Neuronal stem cell (in vitro differentiated cells): ENCODE data around the gene AUP1.

Source experiments
- DNase-seq: peaks from one replicate; pipeline ENCODE4 v3.0.0-alpha.2; 2013; ENCODE audit warnings: low spot score
- H2AFZ ChIP-seq: one replicate; pipeline ENCODE4 v1.6.1; 2013; ENCODE audit warnings: mild to moderate bottlenecking, low read length, inconsistent platforms
- H2AK5ac ChIP-seq: 2 replicates; pipeline ENCODE4 v1.6.1; 2013; ENCODE audit warnings: low read depth, mild to moderate bottlenecking, inconsistent platforms, low read length, moderate library complexity, mixed read lengths
- H2BK120ac ChIP-seq: 2 replicates; pipeline ENCODE4 v1.6.1; 2013; ENCODE audit warnings: low read depth, mild to moderate bottlenecking, inconsistent platforms, low read length, moderate library complexity, mixed read lengths
- H2BK12ac ChIP-seq: one replicate; pipeline ENCODE4 v1.6.1; 2013; ENCODE audit warnings: low read length, inconsistent platforms
- H2BK15ac ChIP-seq: 2 replicates; pipeline ENCODE4 v1.6.1; 2013; ENCODE audit warnings: mild to moderate bottlenecking, low read length, inconsistent platforms, mixed read lengths
- H2BK5ac ChIP-seq: one replicate; pipeline ENCODE4 v1.6.1; 2013; ENCODE audit warnings: inconsistent platforms, mild to moderate bottlenecking, low read length, moderate library complexity
- H3K14ac ChIP-seq: one replicate; pipeline ENCODE4 v1.6.1; 2013; ENCODE audit warnings: low read length, inconsistent platforms
- H3K18ac ChIP-seq: 2 replicates; pipeline ENCODE4 v1.6.1; 2013; ENCODE audit warnings: low read length, inconsistent platforms
- H3K23ac ChIP-seq: 2 replicates; pipeline ENCODE4 v1.6.1; 2013; ENCODE audit warnings: low read depth, mild to moderate bottlenecking, mixed read lengths, low read length, inconsistent platforms; ENCODE audit not compliant: poor library complexity
- H3K27ac ChIP-seq: replicated peaks from 3 replicates; pipeline ENCODE4 v1.5.1; 2013; ENCODE audit warnings: low read length, inconsistent platforms
- H3K27me3 ChIP-seq, 3 experiments: 2 replicates each; pipeline ENCODE4 v1.6.1; 2013; ENCODE audit warnings: low read length in 3 of 3, mild to moderate bottlenecking in 2 of 3, inconsistent platforms in 1 of 3, low read depth in 1 of 3, mixed read lengths in 1 of 3, moderate library complexity in 1 of 3; ENCODE audit not compliant: control insufficient read depth in 3 of 3, insufficient read depth in 3 of 3
- H3K36me3 ChIP-seq, 2 donors: replicated peaks in 1 of 2; 2 replicates each; pipeline ENCODE4 v1.6.1; 2013; ENCODE audit warnings: low read length in 2 of 2; ENCODE audit not compliant: control insufficient read depth in 2 of 2, insufficient read depth in 2 of 2
- H3K4ac ChIP-seq: 2 replicates; pipeline ENCODE4 v1.6.1; 2013; ENCODE audit warnings: inconsistent platforms, mild to moderate bottlenecking, low read length, moderate library complexity
- H3K4me1 ChIP-seq, 2 donors: 1 replicate in 1 of 2; 2 replicates in 1 of 2; pipeline ENCODE4 v1.6.1; 2013; ENCODE audit warnings: low read length in 2 of 2, low read depth in 1 of 2; ENCODE audit not compliant: control insufficient read depth in 2 of 2, insufficient read depth in 1 of 2
- H3K4me2 ChIP-seq: one replicate; pipeline ENCODE4 v1.6.1; 2013; ENCODE audit warnings: mild to moderate bottlenecking, low read length, inconsistent platforms; ENCODE audit not compliant: insufficient read depth, poor library complexity, severe bottlenecking
- H3K4me3 ChIP-seq, 2 donors: 2 replicates each; pipeline ENCODE4 v1.5.1; 2013; ENCODE audit warnings: low read length in 2 of 2, mild to moderate bottlenecking in 2 of 2, inconsistent platforms in 1 of 2, moderate library complexity in 1 of 2
- H3K79me1 ChIP-seq: one replicate; pipeline ENCODE4 v1.6.1; 2013; ENCODE audit warnings: low read depth, mild to moderate bottlenecking, inconsistent platforms, low read length, moderate library complexity
- H3K9ac ChIP-seq: one replicate; pipeline ENCODE4 v1.6.1; 2013; ENCODE audit warnings: mild to moderate bottlenecking, low read depth, low read length, inconsistent platforms; ENCODE audit not compliant: poor library complexity
- H3K9me3 ChIP-seq, 2 donors: replicated peaks in 1 of 2; 2 replicates each; pipeline versions ENCODE3 to v1.6.1; 2013; ENCODE audit warnings: low read length in 2 of 2, mild to moderate bottlenecking in 2 of 2, inconsistent platforms in 1 of 2, low read depth in 1 of 2, mixed read lengths in 1 of 2, moderate library complexity in 1 of 2; ENCODE audit not compliant: control insufficient read depth in 2 of 2, insufficient read depth in 1 of 2
- H4K8ac ChIP-seq: one replicate; pipeline ENCODE4 v1.6.1; 2013; ENCODE audit warnings: low read depth, mild to moderate bottlenecking, inconsistent platforms, low read length, moderate library complexity
- H4K91ac ChIP-seq: one replicate; pipeline ENCODE4 v1.6.1; 2013; ENCODE audit warnings: low read length, low read depth, mild to moderate bottlenecking, inconsistent platforms; ENCODE audit not compliant: poor library complexity
- WGBS, 2 donors: extraction: QIAGEN DNeasy Blood & Tissue Kit; methylation state at CpG; one replicate each; pipeline ENCODE4 v1.1.7; 2013; ENCODE audit warnings: missing lambda C conversion rate in 2 of 2, mixed read lengths in 1 of 2; ENCODE audit not compliant: insufficient read length in 2 of 2, insufficient replicate concordance in 1 of 2; ENCODE audit errors: extremely low coverage in 2 of 2; 5-methylcytosine and 5-hydroxymethylcytosine counted together

AUP1 gene

DNA sequence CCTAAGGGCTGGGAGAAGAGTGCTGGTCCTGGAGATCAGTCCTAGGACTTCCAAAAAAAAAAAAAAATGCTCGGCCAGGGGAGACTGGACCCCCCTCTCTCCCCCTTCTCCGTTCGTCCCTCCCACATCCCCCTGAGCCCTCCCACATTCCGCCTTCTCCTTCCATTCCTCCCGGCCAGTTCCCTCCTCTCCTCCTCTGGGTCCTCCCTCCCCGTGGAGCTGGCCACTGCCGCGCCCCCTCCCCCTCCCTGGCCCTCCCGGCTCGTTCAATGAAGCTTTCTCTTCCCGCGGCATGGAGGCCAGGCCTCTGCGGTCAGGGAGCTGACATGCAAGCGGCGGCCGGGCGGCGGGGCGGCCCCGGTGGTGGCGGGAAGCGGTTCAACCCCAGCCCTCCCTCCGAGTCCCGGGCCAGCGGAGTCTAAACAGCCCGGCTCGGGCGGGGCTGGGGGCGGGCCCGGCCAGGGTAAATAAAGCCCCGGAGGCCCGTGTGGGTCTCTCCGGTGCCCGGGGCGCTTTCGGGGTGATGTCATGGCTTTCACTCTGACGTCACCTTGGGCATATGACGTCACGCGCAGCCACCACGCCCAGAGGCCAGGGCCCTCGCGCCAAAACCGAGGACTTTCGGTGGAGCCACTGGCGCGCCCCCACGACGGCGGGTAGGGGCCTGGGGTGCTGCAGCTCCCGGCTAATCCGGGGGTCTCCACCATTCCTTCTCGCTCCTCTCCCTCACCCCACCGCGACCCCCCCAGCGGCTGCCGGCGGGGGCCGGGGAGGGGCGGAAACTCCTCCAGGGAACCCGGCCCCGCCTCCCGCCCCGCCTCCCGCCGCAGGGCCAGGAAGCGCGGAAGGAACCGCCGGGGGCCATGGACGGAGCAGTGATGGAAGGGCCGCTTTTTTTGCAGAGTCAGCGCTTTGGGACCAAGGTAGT is 24.6 kb upstream of the AUP1 start, which contains the start of the genes DOK1 and LOXL3:
DOK1 (plus strand) TSS at position 829 of the 928 bp plus-strand sequence; CDS start at position 864, 35 bp downstream.
LOXL3 (minus strand) TSS at position 51 of the 928 bp plus-strand sequence. CDS start 1,308 bp downstream, outside the sequence.
- peaks cover 6% of the 10 kb centered on the region for H3K79me1 ChIP-seq
- H3K9ac ChIP-seq = peak within 1 kb of the TSS; percentile 89
- peaks cover 0 to 54% (median 4%) of the 10 kb centered on the region in 3 experiments for H3K27me3 ChIP-seq
- peaks cover 9 to 20% of the 10 kb centered on the region in 2 donors for H3K4me1 ChIP-seq
- peak within 1 kb of the TSS; percentile 68 for H2BK5ac ChIP-seq
- DNase-seq = peak; percentile 92
- peak within 1 kb of the TSS; percentile 53 for H2BK120ac ChIP-seq
- peak within 1 kb of the TSS; percentile 95 for H3K27ac ChIP-seq
- H3K4me3 ChIP-seq = peak within 1 kb of the TSS; percentile 67 to 87
- H2BK12ac ChIP-seq = peak within 1 kb of the TSS; percentile 63
- H4K91ac ChIP-seq = no peak within 1 kb of the TSS
- peaks cover 19 to 44% of the 10 kb centered on the region in 2 donors for H3K36me3 ChIP-seq
- H3K23ac ChIP-seq = peak within 1 kb of the TSS; percentile 82
- no peak within 1 kb of the TSS for H4K8ac ChIP-seq
- H2BK15ac ChIP-seq = peak within 1 kb of the TSS; percentile 82
- WGBS, 2 donors = no CpG with 5 or more reads among the region's 73 CpGs
- no peak within 1 kb of the TSS for H3K4ac ChIP-seq
- no peaks in the 10 kb centered on the region for H3K9me3 ChIP-seq
- H3K14ac ChIP-seq = peak within 1 kb of the TSS; percentile 75
- peak within 1 kb of the TSS; percentile 99 for H2AFZ ChIP-seq
- H2AK5ac ChIP-seq = peak within 1 kb of the TSS; percentile 30
- peak within 1 kb of the TSS; percentile 97 for H3K4me2 ChIP-seq
- peak within 1 kb of the TSS; percentile 98 for H3K18ac ChIP-seq

DNA sequence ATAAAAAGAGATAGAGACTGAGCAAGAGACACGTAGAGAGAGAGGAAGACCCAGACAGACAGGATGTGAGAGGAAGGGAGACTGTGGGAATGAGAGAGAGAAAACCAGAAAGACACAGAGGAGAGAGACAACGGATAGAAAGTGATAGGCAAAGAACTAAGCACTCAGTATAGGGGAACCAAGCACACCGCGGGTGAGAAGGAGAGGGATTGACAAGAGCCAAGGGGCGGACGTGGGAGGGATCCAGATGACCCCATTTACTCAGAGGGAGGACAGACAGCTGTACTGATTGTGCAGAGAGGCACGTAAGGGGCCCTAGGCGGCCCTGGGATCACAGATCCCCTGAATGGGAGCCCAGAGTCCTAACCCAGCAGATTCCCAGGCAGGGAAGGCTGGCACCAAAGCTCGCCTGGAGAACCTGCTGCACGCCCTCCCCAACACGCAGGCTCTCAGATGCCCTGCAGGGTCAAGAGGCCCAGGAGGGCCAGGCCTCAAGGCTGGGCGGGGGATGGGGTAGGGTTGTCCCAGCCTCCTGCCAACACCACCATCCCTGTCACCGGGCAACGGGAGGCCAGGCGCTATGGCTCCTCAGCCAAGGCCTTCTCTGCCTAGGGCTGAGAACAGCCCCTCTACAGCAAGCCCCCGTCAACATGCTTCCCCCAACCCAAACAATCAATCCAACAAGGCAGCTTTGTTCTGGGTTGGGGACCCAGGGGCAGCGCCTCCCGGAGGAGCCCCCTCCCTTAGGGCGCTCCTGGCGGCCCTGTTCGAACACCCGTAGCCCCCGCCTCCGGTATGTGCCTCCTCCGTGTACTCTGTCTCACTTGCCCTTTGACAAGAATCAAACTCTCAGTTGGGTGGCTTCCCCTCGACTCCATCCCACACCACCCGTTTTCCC is 23.7 kb upstream of the AUP1 start:
- H3K18ac ChIP-seq = peak overlapping the region; percentile 96
- peak overlapping the region; percentile 97 for H3K4me2 ChIP-seq
- peak overlapping the region; percentile 52 for H3K23ac ChIP-seq
- peaks cover 9 to 23% of the 10 kb centered on the region in 2 donors for H3K4me1 ChIP-seq
- peak overlapping the region; percentile 68 for H2BK5ac ChIP-seq
- H2BK15ac ChIP-seq = peak overlapping the region; percentile 82
- H3K27me3 ChIP-seq = peaks cover 0 to 57% (median 4%) of the 10 kb centered on the region in 3 experiments
- H2AK5ac ChIP-seq = peak overlapping the region; percentile 30
- H4K91ac ChIP-seq = no peak overlapping the region
- H3K4ac ChIP-seq = no peak overlapping the region
- H3K9me3 ChIP-seq = no peaks in the 10 kb centered on the region
- DNase-seq = peak; percentile 14
- WGBS, 2 donors = no CpG with 5 or more reads among the region's 27 CpGs
- H2AFZ ChIP-seq = peak overlapping the region; percentile 99
- peak overlapping the region; percentile 89 for H3K9ac ChIP-seq
- H3K4me3 ChIP-seq = peak overlapping the region; percentile 67 to 87
- H4K8ac ChIP-seq = no peak overlapping the region
- no peak overlapping the region for H2BK120ac ChIP-seq
- peaks cover 6% of the 10 kb centered on the region for H3K79me1 ChIP-seq
- H3K14ac ChIP-seq = peak overlapping the region; percentile 60
- peaks cover 19 to 46% of the 10 kb centered on the region in 2 donors for H3K36me3 ChIP-seq
- H3K27ac ChIP-seq = peak overlapping the region; percentile 93
- peak overlapping the region; percentile 14 for H2BK12ac ChIP-seq

DNA sequence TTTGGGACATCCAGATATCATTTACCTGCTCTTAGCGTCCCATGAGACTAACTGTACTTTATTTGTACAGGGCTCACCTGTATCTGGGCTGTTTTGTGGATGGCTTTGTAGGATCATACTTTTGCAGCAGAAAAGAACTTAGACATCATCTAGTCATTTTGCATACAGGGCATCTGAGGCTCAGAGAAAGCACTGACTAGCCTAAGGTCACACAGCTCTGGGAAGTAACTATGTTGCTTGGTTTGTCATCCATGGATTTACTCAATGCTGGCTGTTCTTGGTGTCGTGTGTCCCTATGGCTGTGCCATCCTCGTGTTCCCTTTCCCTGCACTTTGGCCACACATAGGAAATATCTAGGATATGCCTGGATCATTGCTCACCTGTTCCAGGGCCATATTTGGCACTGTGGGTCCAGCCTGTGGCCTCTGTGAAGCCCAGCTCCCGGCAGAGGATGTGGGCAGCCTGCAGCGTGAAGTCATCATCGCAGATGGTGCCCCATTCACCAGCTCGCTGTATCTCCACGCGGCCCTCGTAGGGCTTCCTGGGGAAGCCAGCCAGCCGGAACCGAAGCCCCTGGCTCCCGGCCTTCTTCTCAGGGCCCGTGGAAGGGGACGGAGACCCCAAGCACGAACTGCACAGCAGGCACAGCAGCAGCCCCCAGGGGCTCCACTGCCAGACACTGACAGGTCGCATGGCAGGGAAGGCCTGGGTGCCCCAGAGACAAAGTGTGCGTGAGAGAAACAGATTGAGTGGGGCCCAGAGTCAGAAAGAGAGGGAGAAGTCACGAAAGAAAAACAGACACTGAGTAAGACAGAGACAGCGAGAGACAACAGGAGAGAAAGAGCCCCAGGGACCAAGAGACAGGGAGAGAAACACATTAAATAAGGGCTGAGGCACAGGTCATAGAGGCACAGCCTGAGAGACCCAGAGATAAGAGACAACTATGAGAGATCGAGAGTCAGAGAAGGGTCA is 22.7 kb upstream of the AUP1 start:
- no CpG with 5 or more reads among the region's 21 CpGs for WGBS, 2 donors

More for the DNA sequence above, 22.7 kb upstream of the AUP1 start:
- Histone ChIP-seq H2AK5ac (peak overlapping the region; percentile 9), H4K91ac (no peak overlapping the region), H3K4me1 (peaks cover 9 to 24% of the 10 kb centered on the region in 2 donors), H3K4me3 (peak overlapping the region in 1 of 2 donors; percentile 67), H3K9me3 (no peaks in the 10 kb centered on the region), H3K4ac (no peak overlapping the region), H3K23ac (no peak overlapping the region), H4K8ac (no peak overlapping the region), H3K4me2 (peak overlapping the region; percentile 97), H3K27ac (no peak overlapping the region), H3K18ac (no peak overlapping the region), H2AFZ (no peak overlapping the region), H2BK5ac (no peak overlapping the region), H2BK120ac (no peak overlapping the region), H3K79me1 (peaks cover 6% of the 10 kb centered on the region), H2BK15ac (no peak overlapping the region), H3K14ac (no peak overlapping the region), H3K27me3 (peaks cover 0 to 62% (median 4%) of the 10 kb centered on the region in 3 experiments), H3K36me3 (peaks cover 19 to 47% of the 10 kb centered on the region in 2 donors), H3K9ac (peak overlapping the region; percentile 35), H2BK12ac (no peak overlapping the region)
- no peak for DNase-seq
